Measurements from ENCODE around the gene SLIT3.

The SLIT3 gene

DNA sequence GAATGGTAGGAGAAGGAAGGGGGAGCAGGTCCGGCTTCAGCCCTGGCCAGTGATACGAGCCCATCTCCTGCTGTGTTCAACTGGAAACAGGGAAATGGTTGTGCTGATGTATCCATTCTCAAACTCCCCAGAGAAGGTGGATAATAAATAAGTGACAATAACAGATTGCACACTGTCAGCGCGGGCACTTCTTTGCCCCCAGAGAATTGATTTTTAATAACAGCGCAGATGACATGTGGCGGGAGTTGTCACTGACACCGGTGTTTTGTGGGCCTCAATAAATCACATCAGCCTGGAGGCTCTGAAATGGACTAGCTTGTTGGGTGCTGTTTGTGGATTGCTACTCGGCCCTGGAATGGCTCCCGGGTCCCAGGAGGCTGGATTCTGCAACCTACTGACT lies 580.4 kb downstream of the SLIT3 start:
- H3K27ac ChIP-seq (replicated peaks): no peak overlapping the region
- no peak overlapping the region for H3K4me3 ChIP-seq (replicated peaks; ENCODE audit: insufficient read depth, low read length)
- no peaks in the 10 kb centered on the region for H3K27me3 ChIP-seq (ENCODE audit: insufficient read depth, poor library complexity, severe bottlenecking)
- TF ChIP-seq, protein P1, sequence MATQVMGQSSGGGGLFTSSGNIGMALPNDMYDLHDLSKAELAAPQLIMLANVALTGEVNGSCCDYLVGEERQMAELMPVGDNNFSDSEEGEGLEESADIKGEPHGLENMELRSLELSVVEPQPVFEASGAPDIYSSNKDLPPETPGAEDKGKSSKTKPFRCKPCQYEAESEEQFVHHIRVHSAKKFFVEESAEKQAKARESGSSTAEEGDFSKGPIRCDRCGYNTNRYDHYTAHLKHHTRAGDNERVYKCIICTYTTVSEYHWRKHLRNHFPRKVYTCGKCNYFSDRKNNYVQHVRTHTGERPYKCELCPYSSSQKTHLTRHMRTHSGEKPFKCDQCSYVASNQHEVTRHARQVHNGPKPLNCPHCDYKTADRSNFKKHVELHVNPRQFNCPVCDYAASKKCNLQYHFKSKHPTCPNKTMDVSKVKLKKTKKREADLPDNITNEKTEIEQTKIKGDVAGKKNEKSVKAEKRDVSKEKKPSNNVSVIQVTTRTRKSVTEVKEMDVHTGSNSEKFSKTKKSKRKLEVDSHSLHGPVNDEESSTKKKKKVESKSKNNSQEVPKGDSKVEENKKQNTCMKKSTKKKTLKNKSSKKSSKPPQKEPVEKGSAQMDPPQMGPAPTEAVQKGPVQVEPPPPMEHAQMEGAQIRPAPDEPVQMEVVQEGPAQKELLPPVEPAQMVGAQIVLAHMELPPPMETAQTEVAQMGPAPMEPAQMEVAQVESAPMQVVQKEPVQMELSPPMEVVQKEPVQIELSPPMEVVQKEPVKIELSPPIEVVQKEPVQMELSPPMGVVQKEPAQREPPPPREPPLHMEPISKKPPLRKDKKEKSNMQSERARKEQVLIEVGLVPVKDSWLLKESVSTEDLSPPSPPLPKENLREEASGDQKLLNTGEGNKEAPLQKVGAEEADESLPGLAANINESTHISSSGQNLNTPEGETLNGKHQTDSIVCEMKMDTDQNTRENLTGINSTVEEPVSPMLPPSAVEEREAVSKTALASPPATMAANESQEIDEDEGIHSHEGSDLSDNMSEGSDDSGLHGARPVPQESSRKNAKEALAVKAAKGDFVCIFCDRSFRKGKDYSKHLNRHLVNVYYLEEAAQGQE (IDR thresholded peaks at IDR 0.05; ENCODE audit: insufficient replicate concordance, low read depth): no peak
- TF ChIP-seq SPI1 (IDR thresholded peaks at IDR 0.05; ENCODE audit: borderline replicate concordance, low read depth) (no peak), GABPA (IDR thresholded peaks at IDR 0.05; ENCODE audit: low read depth) (no peak), POLR2AphosphoS5 (IDR thresholded peaks at IDR 0.05; ENCODE audit: low read depth) (no peak)
- TF ChIP-seq, protein P2, sequence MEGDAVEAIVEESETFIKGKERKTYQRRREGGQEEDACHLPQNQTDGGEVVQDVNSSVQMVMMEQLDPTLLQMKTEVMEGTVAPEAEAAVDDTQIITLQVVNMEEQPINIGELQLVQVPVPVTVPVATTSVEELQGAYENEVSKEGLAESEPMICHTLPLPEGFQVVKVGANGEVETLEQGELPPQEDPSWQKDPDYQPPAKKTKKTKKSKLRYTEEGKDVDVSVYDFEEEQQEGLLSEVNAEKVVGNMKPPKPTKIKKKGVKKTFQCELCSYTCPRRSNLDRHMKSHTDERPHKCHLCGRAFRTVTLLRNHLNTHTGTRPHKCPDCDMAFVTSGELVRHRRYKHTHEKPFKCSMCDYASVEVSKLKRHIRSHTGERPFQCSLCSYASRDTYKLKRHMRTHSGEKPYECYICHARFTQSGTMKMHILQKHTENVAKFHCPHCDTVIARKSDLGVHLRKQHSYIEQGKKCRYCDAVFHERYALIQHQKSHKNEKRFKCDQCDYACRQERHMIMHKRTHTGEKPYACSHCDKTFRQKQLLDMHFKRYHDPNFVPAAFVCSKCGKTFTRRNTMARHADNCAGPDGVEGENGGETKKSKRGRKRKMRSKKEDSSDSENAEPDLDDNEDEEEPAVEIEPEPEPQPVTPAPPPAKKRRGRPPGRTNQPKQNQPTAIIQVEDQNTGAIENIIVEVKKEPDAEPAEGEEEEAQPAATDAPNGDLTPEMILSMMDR (IDR thresholded peaks at IDR 0.05; ENCODE audit: insufficient read depth, low read length): no peak
- no peak for DNase-seq (ENCODE audit: low read depth in 1 of 2, low spot score in 1 of 2)

DNA sequence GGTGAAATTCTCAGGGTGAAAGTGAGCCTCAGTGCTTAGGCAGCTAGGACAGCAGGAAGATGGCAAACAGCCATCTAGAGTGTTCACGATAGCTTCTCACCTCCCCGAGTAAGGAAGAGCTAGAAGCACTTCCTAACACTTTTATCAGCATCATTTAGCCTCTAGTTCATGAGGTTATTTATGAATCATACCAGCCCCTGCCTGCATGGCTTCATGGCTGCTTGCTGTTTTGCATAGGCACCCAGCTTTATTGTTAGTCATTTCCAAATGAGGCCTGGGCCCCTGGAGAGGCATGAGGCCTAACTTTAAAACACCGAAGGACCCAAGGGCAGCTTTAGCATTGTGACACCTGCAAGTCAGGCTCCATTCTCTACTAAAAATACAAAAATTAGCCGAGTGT lies 586.9 kb downstream of the SLIT3 start:
- DNase-seq (ENCODE audit: low read depth in 1 of 2, low spot score in 1 of 2): no peak
- TF ChIP-seq GABPA (IDR thresholded peaks at IDR 0.05; ENCODE audit: low read depth) (no peak), POLR2AphosphoS5 (IDR thresholded peaks at IDR 0.05; ENCODE audit: low read depth) (no peak), SPI1 (IDR thresholded peaks at IDR 0.05; ENCODE audit: borderline replicate concordance, low read depth) (no peak)
- TF ChIP-seq, protein P2 (IDR thresholded peaks at IDR 0.05; ENCODE audit: insufficient read depth, low read length): no peak
- TF ChIP-seq, protein P1 (IDR thresholded peaks at IDR 0.05; ENCODE audit: insufficient replicate concordance, low read depth): no peak
- Histone ChIP-seq H3K4me3 (replicated peaks; ENCODE audit: insufficient read depth, low read length) (no peak overlapping the region), H3K27me3 (ENCODE audit: insufficient read depth, poor library complexity, severe bottlenecking) (no peaks in the 10 kb centered on the region), H3K27ac (replicated peaks) (no peak overlapping the region)

DNA sequence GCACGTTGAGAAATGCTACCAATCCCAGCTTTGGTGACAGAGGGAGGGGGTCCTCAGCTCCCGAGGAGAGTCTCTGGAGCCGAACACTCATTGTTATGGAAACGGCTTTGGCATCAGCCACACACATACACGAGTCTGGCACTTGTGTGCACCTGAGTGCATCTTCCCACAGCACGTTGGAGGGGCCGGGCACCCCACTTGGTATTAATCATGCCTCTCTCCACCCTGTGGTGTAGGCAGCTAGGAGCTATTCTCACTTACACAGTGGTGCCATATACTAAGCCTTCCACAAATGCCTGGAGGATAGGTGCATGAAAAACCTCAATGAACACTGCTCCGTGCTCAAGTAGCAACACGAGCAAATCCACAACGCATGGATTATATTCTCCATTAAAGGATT lies 587.9 kb downstream of the SLIT3 start:
- no peak overlapping the region for H3K27ac ChIP-seq (replicated peaks)
- TF ChIP-seq, protein P2 (IDR thresholded peaks at IDR 0.05; ENCODE audit: insufficient read depth, low read length): no peak
- TF ChIP-seq GABPA (IDR thresholded peaks at IDR 0.05; ENCODE audit: low read depth) (no peak), SPI1 (IDR thresholded peaks at IDR 0.05; ENCODE audit: borderline replicate concordance, low read depth) (no peak), POLR2AphosphoS5 (IDR thresholded peaks at IDR 0.05; ENCODE audit: low read depth) (no peak)
- TF ChIP-seq, protein P1 (IDR thresholded peaks at IDR 0.05; ENCODE audit: insufficient replicate concordance, low read depth): no peak

More for the DNA sequence above, 587.9 kb downstream of the SLIT3 start:
- Histone ChIP-seq H3K27me3 (ENCODE audit: insufficient read depth, poor library complexity, severe bottlenecking) (no peaks in the 10 kb centered on the region), H3K4me3 (replicated peaks; ENCODE audit: insufficient read depth, low read length) (no peak overlapping the region)
- no peak for DNase-seq (ENCODE audit: low read depth in 1 of 2, low spot score in 1 of 2)
